Myocyte (in vitro differentiated cells): ENCODE measurements around the gene RBM44. TPM values are rescaled to one million over a fixed set of nuclear protein-coding genes. Genes with fewer than 3 reads are reported as not detected.
"Not testable (repeated sequence)": the region's sequence is repeated elsewhere in the genome, so short reads cannot be mapped to it uniquely, and the experiment has no call there.

Experiments
- DNase-seq: peaks from one replicate; pipeline ENCODE4 v3.0.0-alpha.2; 2012; ENCODE audit warnings: low read depth
- polyA plus RNA-seq: library from polyadenylated mRNA; unstranded; fragments of >200 nt; gene quantifications from one replicate; pipeline ENCODE4 v1.2.1, GENCODE V29; 2012; ENCODE audit warnings: missing spikeins
- total RNA-seq: library from RNA; depleted of rRNA; stranded (reverse); fragments of >200 nt; gene quantifications from 2 replicates; pipeline ENCODE4 v1.2.3, GENCODE V29; 2014

The RBM44 gene, protein sequence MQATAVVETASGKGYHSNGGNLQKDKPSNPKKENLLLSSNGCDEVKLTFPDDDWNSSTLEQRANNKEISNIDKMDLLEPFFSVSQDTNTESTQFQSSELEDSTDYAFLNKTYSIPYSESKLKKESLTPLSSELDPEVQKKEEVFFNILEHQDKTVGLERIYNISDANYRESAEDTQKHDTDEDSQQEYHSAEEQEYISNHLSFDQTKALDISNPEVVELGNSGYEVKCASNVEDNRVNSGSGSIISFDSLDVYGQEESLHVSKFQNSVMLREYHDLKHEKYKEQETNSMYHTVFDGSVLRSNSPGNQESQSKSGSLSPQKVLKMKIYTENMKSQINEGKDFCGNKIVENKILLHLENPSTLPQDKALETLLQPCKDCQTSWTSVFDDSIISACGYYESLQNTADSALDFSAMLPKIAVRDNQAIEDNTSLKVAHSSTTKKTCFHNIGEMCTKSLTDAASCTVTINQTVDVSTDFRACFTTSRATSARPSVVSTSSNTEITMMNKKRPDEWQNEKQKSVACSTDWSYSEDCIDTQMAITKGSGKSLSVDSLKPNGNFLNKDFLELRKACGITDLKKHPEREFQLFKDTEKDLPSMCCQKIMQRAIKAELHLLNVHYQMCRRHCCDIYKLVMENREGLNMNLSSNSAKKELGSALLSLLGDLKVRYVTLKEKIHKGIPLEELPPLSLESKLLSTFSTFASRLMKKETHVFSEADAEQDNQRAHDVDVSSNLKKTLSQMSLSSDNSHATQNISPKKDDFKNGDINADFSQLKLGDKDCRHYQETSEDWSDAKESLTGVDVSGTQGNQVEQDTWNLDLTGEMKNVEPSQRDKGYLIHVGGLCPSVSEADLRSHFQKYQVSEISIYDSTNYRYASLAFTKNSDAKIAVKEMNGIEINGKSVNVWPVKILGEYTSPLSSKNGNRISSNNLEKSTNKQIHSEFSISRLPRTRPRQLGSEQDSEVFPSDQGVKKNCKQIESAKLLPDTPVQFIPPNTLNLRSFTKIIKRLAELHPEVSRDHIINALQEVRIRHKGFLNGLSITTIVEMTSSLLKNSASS
- 0.05 and 0.37 TPM in 2 replicates for total RNA-seq
- 0.18 TPM for polyA plus RNA-seq

- DNase-seq: no peak
These were observed at the start of gene RBM44 for GRCh38 chr2:237798236-237799059. Gene RBM44 (plus strand): TSS chr2:237798779. CDS start chr2:237813610, 14,831 bp downstream.

DNA sequence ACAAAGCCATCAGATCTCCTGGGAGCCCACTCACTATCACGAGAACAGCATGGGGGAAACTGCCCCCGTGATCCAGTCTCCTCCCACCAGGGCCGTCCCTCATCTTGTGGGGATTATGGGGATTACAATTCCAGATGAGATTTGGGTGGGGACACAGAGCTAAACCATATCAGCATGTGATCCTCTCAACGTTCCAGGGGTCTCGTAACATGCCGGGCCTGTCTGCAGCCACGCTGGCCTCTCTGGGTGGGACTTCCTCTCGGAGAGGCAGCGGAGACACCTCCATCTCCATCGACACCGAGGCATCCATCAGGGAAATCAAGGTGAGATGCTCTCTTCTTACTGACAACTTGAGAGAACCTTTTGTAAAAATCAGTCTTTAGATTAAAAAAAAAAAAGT, 49.6 kb upstream of the RBM44 start:
- no peak for DNase-seq

- no peak for DNase-seq
These were observed 48.6 kb upstream of the RBM44 start for GRCh38 chr2:237749961-237750360.

GRCh38 chr2:237750441-237750840, 48.1 kb upstream of the RBM44 start:
- DNase-seq: not testable (repeated sequence)

- DNase-seq: no peak
These were observed 45.8 kb upstream of the RBM44 start for GRCh38 chr2:237752761-237753165.

DNA sequence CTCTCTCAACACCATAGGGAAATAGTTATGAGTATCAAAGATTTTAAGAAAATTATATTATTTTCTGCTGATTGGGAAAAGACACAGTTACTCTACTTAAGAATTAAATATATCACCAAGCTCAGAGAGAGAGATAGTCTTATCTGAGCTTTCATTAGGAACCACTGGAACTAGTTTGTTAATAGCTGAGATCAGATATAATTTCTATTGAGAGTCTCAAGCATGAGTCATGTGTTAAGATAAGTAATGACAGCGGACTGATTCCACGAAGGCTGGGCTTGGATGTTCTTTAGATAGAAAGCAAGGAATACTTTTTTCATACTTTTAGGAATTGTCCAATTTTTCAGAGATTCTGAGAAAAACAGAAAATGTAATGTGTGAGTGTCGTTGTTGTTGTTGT, 44.4 kb upstream of the RBM44 start:
- peak; percentile 52 for DNase-seq

DNA sequence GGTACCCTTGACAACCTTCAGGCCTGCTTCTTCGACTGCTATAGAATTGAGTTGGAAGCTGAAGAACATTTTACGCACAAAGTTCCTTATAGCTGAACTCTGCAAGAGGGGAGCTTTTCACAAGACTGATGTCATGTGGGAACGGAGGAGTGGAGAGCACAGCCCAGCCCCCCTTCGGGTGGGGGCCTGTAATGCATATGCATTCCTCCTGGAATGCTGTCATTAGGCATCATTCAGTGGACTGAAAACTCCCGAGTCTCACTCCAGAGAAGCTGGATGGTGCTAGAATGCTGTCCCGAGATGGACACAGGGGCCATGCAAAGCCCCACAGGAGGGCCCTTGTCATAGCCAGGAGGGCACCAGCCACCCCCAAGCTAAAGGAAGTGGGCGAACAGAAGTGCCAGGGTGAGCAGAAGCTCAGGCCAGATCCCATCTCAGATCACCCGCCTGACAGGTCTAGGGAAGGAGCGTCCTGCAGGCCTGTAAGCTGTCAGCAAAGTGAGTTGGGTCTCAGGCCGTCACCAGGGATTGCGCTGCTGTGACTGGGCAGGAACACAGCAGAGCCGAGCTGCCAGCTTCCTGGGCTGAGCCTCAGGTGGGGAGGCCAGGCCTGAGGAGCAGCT, 43.8 kb upstream of the RBM44 start:
- DNase-seq: no peak

DNA sequence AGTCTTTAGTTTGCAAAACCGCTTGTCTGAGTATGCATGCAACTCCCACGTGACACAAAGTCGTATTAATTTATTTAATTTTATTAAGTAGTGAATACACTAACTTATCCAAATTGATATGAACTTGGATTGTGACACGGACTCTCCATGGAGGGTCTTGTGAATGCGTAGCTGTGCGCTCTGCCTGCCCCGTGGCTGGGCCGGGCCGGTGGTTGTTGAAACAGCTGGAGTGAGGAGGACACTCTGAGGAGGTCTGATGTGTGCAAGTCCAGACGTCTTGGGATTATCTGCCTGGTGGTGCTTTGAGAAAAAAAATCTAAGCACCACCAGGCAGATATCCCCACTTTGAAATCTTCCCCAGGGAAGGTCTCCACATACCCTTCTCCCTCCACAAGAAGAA, 41.0 kb upstream of the RBM44 start:
- DNase-seq: no peak

GRCh38 chr2:237758185-237758584, 40.4 kb upstream of the RBM44 start:
- DNase-seq: no peak

- DNase-seq: no peak
These were observed 39.4 kb upstream of the RBM44 start for GRCh38 chr2:237759176-237759575.

DNA sequence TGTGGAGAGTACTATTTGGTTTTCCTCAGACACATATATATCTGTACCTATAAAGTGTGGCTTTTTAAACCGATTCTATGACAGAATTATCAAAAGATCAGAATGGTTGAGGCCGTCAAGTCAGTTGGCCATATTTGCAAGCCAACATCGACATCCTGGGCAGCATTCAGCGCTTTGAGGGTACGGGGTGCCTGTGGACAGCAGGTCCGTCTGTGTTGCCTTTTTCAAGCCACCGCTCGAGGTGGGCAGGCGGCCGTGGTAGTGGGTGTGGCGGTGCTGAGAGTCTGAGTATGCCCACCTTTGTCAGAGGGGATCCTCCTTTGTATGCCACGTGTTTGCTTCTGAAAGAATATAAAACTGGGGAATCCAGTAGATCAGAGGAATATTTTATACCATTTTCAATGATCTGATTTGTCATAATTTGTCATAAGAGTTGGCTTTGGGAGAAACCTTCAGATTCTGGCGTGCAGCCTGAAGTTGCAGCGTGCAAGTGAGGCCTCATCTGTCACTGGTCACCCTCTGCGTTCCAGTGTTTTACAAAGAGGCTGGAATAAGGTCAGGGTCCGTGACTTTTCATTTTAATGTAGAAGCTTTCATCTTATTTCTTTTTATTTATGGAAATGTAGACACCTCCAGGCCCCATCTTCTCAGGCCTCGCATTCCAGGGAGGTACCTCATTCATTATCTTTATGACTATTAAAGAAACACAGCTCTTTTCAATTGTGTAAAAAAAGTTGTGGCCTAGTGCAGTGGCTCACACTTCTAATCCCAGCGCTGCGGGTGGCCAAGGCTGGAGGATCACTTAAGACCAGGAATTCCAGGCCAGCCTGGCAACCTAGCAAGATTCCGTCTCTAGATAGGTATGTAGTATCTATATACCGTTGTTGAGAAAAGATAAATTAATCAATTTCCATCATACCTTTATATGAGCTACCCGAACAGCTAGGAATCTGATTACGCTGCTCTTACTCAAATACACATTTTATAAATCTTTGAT, 37.8 kb upstream of the RBM44 start:
- DNase-seq: no peak

- peak; percentile 24 for DNase-seq
These were observed 36.0 kb upstream of the RBM44 start for GRCh38 chr2:237762291-237763182.

- DNase-seq: no peak
These were observed 34.8 kb upstream of the RBM44 start for GRCh38 chr2:237763812-237764211.

- not testable (repeated sequence) for DNase-seq
These were observed 33.5 kb upstream of the RBM44 start for GRCh38 chr2:237765122-237765521.

DNA sequence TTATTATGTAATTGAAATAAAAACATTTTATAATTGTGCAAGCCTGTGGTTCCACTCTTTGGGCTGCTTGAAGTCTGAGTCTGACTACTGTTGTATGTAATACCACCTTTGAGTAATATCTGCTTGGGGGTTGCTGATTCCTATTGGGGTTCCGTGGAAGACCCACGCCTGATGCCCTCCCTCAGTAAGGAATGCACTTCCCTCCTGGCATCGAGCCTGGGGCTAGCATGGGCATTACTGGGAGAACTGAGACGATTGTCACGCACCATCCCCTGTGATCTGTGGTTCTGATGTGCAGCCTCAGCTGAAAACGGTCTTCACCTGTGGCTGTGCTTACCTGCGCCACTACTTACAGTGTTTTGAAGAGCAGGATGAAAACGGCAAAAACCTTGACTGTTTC, 32.7 kb upstream of the RBM44 start:
- peak; percentile 26 for DNase-seq

DNA sequence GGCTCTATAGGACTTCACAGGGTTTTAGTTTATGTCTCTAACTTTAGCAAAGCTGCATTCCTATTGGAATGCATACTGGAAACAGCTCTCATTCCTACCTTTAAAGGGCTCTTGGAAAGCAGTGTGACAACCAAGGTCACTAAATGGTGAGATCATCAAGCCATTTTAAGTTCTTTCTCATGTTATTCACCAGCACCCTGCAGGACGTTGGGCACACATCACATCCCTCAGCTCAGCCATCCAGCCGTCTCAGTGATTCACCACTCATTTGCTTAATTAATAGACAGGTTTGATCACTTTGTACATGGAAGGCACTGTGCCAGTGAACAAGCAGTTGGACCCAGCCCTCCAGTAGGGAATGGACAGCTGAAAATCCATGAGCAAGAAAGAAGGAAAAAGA, 32.2 kb upstream of the RBM44 start:
- peak; percentile 40 for DNase-seq

DNA sequence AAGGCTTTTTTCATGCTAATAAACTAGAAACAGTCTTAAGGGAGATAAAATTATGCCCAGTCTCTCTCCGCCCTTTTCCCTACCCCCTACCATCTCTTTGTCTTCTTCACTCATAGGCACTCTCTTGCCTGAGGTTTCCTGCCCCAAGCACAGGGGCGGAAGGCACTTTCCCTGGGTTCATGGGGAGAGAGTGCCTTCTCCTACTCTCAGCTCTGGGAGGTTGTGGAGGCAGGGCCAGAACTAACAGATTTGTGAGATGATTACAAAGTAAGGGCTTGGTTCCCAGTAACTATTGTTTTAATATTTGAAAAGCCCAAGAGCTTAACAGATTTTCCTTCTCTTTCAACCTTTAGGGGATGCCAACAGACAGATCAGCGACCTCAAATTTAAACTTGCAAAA, 26.1 kb upstream of the RBM44 start:
- DNase-seq: no peak

DNA sequence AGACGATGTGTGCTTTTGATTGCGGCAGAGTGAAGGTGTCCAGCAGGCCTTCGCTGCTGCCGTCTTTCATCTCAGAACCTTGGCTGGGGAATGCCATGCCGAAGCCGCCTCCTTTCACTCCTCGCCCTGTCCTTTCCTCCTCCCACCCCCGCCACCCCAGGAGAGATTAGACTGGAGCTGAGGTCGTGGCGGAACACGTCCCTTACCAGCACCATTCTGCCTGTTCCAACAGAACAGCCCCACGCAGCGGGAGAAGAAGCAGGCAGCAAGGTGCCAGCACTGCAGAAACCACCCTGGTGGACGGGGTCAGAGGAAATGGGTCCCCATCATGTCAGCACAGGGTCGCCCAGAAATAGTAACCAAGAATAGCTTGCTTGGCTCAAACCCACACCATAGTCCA, 24.8 kb upstream of the RBM44 start:
- DNase-seq: no peak
